T-helper 2 cell treated with Interferon-gamma antibody and Interleukin-4, amounts not matched to agents 100 ng/mL and 5 ng/mL, for 36 hours (primary cell): ENCODE data around the gene CLDN18. TPM values are rescaled to one million over a fixed set of nuclear protein-coding genes. Genes with fewer than 3 reads are reported as not detected.

Source experiments
- intact Hi-C: fragments of 100-400 bp; cut with micrococcal nuclease; formaldehyde crosslinking; loops from one replicate; pipeline ENCODE4 v1.15.1; 2023
- total RNA-seq: library from RNA; stranded (reverse); gene quantifications from 2 replicates; pipeline ENCODE4 v1.2.3, GENCODE V29; 2022

CLDN18 gene
- total RNA-seq, 1 donor from 2014 or later: not detected

DNA sequence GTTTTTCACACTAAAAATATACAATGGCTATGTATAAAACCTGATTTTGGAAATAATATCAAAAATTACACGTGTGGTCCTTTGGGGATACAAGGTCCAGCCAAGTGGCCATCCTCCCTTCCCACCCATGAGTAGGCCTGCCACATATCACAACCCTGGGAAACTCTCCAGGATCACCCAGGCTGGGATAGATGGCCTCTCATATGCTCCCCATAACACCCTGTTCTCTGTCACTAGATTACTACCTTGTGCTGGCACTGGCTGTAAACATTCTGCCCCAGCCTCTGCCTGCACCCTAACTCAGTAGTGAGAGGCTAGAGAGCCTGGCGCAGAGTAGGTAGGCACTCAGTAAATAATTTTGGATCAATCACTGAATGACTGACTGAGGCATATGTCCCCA, 52.1 kb downstream of the CLDN18 start:
- intact Hi-C loops: no loop called here

GRCh38 chr3:138062626-138063025, 52.7 kb downstream of the CLDN18 start:
- intact Hi-C loops: no loop called here

- intact Hi-C loops: no loop called here
These were observed 53.5 kb downstream of the CLDN18 start for GRCh38 chr3:138063416-138063815.

GRCh38 chr3:138065949-138066348, 56.0 kb downstream of the CLDN18 start:
- intact Hi-C loops: loop anchor here (5.0 kb wide), 2 partner anchors 106 to 351 kb away; partner anchors contain the start of gene DBR1

DNA sequence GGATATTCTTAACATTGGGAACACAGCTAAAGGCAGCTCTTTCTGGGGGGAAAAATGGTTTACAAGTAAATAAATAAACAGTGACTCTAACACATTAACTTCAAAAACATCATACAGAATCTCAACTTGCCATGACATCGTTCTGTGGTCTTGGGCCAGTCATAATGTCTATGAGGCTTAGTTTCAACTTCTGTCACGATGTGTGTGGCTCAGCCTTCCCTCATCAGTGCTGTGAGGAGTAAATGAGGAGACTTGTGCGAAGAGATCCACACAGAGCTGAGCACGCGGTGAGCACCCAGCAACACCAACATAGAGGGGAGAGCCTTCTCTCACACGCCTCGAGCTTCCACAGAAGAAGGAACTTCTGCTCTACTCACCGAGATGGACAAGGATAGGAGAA, 56.4 kb downstream of the CLDN18 start:
- intact Hi-C loops: loop anchor here (5.0 kb wide), 2 partner anchors 106 to 351 kb away; partner anchors contain the start of gene DBR1

DNA sequence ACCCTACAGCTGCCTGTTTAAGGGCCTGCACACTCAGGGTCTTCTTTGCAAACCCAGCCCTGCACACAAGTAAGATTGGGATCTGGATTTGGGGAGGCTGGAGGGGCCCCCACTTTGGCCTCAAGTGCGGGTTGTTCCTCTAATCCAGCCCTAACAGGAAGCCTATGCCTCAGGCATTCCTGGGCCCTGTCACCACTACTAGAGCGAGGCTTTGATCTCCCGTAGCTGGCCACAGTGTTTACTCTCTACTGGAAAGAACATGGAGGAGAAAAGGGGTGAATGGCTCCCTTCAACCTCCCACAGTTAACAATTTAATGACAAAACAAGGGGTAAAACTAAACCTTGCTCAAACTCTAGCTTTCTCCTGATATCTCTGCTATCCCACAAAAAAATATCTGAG, 57.0 kb downstream of the CLDN18 start:
- intact Hi-C loops: loop anchor here (5.0 kb wide), 2 partner anchors 105 to 350 kb away; partner anchors contain the start of gene DBR1

DNA sequence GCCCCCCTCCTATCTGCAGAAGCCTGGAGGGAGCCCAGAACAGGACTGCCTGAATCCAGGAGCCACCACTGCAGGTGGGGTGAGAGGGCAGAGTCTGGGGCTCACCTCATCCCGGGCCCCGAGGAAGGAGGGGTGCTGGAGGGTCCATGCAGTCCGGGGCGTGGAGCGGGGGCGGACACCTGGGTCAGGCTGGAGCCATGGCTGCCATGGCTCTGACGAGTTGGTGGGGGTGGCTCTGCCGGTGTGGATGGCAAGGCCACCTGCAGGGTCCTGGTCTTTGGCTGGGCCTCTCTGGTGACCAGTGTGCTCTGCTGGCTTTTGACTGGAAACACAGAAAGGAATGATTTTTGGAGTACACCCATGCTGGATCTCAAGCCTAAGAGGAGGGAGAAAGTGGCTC, 58.1 kb downstream of the CLDN18 start:
- intact Hi-C loops: loop anchor here (1.0 to 5.0 kb wide), 3 partner anchors 51 to 349 kb away; partner anchors contain the start of gene DBR1

DNA sequence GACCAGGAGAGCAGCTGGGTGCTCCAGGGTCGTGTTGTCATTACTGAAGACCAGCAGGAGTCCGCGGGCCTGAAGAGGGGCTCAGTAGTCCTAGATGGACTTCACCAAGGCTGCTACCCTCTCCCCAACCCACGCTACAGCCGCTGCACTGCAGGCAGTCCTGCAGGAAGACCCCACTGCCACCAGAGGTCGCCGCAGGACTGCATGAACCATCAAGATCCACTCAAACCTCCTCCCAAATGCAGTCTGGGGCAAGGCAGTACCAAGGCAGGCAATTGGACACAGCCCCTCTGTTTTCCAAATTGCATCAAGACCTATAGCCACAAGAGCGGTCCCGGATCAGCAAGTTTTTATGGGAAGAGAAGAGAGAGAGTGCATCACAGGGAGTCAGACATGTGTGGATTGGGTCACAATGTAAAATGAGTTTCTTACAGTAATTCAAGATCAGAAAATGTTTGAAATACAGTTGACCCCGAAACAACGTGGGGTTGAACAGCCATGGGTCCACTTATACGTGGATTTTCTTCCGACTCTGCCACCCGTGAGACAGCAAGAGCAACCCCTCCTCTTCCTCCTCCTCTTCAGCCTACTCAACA, 58.7 kb downstream of the CLDN18 start:
- intact Hi-C loops: loop anchor here (1.0 to 5.0 kb wide), 3 partner anchors 51 to 349 kb away; partner anchors contain the start of gene DBR1

DNA sequence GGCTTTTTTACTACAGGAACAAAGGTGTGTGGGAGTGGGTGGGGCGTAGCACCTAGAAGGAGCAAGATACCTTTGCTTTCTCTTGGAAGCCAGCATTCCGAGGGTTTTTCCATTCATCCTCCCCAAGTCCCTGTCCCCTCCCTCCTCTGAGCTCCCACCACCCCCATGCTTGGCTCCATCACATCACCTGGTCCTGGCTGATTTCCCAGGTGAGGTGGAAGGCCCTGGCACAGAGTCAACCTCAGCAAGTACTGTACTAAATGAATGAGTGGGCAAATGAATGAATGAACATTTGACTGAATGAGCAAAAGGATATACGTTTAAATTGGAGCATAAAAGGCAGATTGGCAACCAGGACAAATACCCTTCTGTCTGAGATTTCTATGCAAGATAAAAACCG, 60.0 kb downstream of the CLDN18 start:
- intact Hi-C loops: no loop called here

DNA sequence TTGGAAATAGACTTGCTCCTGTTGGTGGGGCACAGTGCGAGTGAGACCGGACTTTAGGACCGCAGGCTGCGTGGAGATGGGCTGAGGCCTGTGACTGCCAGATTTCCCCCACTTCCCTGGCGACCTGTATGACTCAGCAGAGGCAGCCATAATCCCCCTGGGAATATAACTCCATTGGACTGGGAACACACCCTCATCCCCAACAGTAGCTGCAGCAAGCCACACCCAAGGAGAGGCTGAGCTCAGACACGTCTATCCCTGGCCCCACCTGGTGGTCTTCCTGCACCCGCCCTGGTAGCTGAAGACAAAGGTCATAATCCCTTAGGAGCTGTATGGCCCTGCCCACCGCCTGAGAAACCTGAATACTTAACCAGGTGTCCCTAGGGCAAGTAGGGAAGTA, 62.8 kb downstream of the CLDN18 start:
- intact Hi-C loops: no loop called here

DNA sequence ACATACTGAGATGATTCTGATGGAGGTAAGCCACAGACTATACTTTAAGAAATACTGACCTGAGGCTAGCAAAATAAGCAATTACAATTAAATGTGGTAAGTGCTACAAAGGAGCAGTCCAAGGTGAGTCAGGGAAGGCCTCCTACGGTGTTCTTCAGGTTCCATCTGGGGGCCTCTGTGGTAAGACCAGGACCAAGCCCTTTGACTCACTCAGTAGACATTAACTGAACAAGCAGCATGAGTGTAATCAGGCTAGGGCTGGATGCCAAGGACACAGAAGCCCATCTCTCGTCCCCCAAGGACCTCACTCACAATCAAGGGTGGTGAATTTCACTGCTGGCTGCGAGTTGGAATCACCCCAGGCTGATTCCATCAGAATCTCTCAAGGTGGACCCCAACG, 68.1 kb downstream of the CLDN18 start:
- intact Hi-C loops: no loop called here

DNA sequence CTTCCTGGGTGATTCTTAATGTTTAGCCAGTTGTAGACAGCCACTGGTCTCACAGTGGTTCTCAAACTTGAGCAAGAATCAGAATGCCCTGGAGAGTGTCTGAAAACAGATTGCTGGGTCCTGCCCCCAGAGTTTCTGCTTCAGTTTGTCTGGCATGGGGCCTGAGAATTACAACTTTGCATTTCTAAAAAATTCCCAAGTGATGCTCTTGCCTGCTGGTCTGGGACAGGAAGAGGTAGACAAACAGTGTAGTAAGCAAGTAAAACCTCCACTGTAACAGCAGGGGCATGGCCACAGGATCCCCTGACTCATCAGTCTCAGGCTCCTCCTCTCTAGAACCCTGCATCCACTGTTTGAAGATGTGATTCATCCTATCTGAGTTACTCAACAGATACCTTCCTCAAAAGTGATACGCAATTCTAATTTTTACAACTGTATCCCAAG, 69.0 kb downstream of the CLDN18 start:
- intact Hi-C loops: no loop called here

DNA sequence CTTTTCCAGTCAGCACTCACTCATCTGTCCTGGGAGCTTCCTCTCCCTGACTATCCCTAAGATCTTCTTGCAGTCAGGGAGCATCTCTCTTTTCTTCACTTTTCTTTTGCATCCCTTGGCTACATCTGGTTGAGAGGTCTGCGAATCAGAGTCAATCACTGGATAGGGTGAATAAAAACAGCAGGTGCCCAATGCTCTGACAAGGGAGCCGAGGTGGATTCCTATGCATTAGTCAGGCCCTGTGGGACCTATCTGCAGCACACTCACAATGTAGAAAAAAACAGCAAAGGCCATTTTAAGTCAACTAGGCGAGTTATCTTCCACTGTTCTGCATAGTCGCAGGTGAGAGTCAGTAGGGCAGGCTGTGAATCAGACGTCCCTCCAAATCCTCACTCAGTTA, 69.9 kb downstream of the CLDN18 start:
- intact Hi-C loops: loop anchor here (5.0 kb wide), 1 partner anchor 37 kb away; the partner anchor contains the start of gene DZIP1L

GRCh38 chr3:138081371-138082084, 71.6 kb downstream of the CLDN18 start:
- intact Hi-C loops: loop anchor here (5.0 kb wide), 1 partner anchor 36 kb away; the partner anchor contains the start of gene DZIP1L

DNA sequence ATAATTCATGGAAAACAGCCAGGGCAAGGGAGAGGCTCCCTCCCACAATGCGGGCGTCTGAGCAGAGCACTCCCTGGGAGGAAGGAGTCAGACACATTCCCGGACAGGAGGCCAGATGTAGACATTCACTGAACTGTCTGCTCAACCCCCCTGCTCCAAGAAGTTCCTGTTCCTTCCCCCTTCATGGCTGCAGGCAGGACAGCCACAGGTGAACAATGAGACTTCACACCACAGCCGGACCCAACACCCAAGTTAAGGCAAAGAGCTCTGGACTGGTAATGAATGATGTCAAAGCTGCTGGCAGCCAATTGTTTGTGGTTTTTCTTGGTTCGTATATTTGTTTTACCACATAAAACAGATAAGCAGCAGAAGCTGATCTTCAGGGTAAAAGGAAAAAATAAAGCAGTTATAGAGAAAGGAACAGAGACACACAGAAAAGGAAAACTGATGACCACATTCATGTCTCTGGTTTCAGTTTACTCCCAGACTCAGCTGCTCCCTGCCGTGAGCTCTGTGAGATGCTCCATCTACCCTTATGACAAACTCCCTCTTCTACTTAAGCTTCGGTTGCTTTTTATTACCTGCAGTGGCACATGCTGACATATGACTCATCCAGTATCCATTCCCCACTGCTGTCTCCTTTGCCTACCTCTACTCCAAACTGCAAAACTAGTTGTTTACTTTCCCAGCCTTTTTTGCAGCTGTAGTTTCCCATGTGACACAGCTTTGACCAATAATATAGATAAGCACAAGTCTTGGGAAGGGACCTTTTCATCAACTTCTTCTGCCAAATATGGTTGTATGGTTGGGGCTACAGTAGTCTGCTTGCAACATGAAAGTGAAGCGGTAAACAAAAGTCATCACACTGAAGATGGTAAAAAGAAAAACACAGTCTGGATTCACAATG, 72.4 kb downstream of the CLDN18 start:
- intact Hi-C loops: loop anchor here (5.0 kb wide), 1 partner anchor 35 kb away; the partner anchor contains the start of gene DZIP1L

DNA sequence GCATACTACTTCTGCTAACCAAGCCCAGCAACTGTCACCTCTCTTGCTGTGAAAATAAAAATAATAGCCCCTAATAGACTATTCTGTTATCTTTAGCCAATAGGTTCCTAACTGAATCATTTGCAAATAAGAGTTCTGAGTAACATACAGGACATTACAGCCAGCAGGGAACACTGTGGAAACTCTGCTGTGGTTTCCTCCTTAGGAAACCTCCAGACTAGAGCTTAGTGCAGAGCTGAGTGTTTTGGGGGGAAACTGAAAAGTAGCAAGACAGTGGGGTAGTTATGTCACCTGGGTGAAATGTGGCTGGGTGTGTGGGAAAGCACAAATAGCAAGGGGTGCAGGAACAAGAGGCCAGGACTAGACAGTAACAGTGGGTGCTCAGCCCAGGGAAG, 73.0 kb downstream of the CLDN18 start:
- intact Hi-C loops: loop anchor here (5.0 kb wide), 1 partner anchor 34 kb away; the partner anchor contains the start of gene DZIP1L

Other genes with a start within 250 kb of the CLDN18 start
- gene SOX14, start 245.8 kb upstream of the CLDN18 start, total RNA-seq: not detected in 2 replicates
- gene DZIP1L, start 105.4 kb downstream of the CLDN18 start, total RNA-seq: not detected in 2 replicates
- gene A4GNT, start 122.2 kb downstream of the CLDN18 start, total RNA-seq: not detected in 2 replicates
- gene DBR1, start 164.8 kb downstream of the CLDN18 start, total RNA-seq: 21.5 and 22.2 TPM in 2 replicates
- gene ARMC8, start 177.1 kb downstream of the CLDN18 start, total RNA-seq: 47.7 and 52.2 TPM in 2 replicates